H7 (cell line): ENCODE data around the gene PCP2. TPM values are rescaled to one million over a fixed set of nuclear protein-coding genes. Genes with fewer than 3 reads are reported as not detected.
A peak's percentile ranks its signal among the peaks of the same experiment; 100 is the strongest.

Experiments used
- DNase-seq: peaks from one replicate; pipeline ENCODE4 v3.0.0; 2012
- H3K27me3 ChIP-seq: 2 replicates; pipeline ENCODE4 v1.6.0; 2011; ENCODE audit warnings: mild to moderate bottlenecking, low read length; ENCODE audit not compliant: control insufficient read depth, insufficient read depth
- H3K36me3 ChIP-seq: replicated peaks from 2 replicates; pipeline ENCODE4 v1.5.1; 2011; ENCODE audit warnings: low read length; ENCODE audit not compliant: control insufficient read depth, insufficient read depth
- H3K4me3 ChIP-seq: 2 replicates; pipeline ENCODE4 v1.5.1; 2011; ENCODE audit warnings: low read depth, mild to moderate bottlenecking, control low read depth, low read length, moderate library complexity; ENCODE audit not compliant: insufficient read depth
- total RNA-seq: library from RNA; depleted of rRNA; stranded (reverse); fragments of >200 nt; shearing (Covaris generic); gene quantifications from 2 replicates; pipeline ENCODE4 v1.2.3, GENCODE V29; 2014

The PCP2 gene
- total RNA-seq, 1 experiment from 2014 or later: not detected

DNA sequence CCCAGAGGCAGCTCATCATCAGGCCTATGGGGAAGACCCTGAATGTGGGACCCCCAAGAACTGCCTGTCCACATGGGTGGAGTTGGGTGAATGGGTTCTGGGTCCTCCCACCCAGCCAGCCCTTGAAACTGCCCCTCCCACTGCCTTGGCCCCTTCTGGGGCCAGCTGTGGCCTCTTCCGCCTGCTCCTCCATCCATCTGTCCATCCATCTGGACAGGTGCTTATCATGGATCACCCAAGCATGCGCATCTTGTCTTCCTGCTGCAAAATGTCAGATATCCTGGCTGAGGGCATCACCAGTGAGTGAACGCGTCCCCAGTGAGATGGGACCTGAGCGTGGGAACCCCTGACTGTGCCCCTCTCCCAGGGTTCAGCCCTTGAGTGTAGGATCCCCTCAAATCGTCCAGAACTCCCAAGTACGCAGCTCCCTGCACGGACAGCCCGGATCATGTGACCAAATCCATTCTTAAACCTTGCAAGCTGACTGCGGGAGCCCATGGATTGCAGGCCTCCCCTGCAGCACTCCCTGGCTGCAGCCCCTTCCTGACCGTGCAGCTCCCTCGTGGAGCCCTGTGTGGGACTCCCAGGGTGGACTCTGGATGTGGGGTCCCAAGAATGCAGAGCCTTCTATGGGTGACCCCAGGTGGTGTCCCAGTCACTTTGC is 5.4 kb upstream of the PCP2 start:
- DNase-seq: no peak
- no peak overlapping the region for H3K4me3 ChIP-seq
- peaks cover 19% of the 10 kb centered on the region for H3K27me3 ChIP-seq
- peaks cover 3% of the 10 kb centered on the region for H3K36me3 ChIP-seq

DNA sequence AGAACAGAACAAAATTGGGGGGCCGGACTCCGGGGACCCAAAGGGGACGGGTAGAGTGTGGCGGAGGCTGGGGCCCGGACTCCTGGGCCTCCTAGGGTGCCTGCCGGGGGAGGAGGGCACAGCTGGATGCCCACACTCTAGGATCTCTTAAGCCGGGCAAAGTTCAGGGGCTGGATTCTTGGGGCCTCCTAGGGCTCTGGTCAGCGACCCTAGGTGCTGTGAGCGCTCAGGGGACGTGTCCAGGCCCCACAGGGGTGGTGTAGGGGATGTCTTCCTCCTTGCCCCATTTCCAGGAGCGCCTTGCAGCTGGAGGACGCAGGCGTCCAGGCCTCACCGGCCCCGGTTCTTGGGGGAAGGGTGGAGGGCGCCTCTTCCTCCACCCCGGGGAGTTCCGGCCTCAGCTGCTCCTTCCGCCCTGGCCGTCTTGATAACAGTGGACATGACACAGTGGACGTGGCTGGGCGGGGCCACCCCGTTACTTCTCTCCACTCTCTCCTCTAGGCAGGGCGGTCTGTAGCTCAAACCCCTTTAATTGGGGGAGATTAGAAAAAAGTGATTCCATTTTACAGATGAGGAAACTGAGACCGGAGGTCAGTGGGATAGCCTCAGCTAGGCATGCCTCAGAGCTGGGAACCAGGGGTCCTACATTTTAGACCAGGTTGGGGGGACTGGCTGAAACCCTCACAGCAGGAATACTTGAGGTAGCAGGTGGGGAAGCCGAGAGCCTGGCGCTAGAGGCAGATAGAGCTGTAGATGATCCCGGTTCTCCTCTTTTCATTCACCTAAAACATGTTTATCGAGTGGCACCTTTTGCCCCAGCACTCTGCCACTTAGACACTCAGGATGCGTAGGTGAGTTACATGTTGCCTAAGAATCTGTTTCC is 4.1 kb upstream of the PCP2 start:
- Histone ChIP-seq H3K4me3 (peak overlapping the region; percentile 58), H3K27me3 (peaks cover 19% of the 10 kb centered on the region), H3K36me3 (peaks cover 3% of the 10 kb centered on the region)
- DNase-seq: peak; percentile 81

DNA sequence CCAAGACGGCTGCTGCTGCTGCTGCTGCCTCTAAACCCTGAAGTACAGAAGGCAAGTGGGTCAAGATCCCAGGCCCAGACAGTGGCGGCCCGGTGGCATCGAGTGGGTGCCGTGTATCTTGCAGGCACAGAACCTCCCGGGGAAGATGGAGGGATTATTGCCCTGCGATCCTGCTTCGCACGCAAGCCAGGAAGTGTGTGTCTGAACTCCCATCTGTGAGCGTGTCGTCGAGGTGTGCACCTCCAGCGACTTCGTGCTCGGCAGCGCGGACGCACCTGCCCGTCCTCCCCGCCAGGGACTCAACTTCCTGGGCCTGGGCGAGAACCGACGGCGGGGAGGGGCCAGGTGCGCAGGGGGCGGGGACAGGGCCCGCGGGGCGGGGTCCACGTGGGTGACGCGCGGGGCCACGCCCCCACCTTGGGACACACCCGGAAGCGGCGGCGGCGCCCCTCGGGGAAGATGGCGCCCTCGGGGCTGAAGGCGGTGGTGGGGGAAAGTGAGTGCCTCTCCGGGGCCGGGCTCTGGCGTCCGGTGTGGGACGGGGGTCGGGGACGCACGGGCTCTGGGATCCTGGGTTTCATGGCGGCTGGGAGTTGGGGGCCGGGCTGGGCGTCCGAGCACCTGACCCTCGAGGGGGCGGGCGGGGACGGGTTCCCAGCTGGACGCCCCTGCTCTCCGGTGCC is 3.3 kb upstream of the PCP2 start, which contains the start of gene STXBP2:
STXBP2 (plus strand) TSS at position 420 of the 683 bp plus-strand sequence; CDS start at position 460, 40 bp downstream.
- Histone ChIP-seq H3K4me3 (peak within 1 kb of the TSS; percentile 58), H3K36me3 (peaks cover 3% of the 10 kb centered on the region), H3K27me3 (peaks cover 19% of the 10 kb centered on the region)
- peak; percentile 100 for DNase-seq

DNA sequence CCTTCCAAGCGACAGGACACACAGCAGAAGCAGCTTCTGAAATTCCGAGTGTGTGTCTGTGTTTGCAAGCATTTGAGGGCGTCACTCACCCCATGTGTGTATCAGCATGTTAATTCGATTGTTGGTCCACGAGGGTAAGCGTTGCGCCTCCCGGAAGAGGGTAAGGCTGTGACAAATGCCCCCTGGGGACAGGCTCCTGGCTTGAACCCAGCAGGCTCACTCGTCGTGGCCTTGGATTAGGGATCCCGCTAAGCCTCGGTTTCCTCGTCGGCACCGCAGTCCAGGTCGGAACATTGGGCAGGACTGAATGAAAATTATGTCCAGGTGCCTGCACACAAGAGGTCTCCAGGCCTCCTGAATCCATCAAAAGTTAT is 2.8 kb upstream of the PCP2 start:
- H3K4me3 ChIP-seq: no peak overlapping the region
- peaks cover 3% of the 10 kb centered on the region for H3K36me3 ChIP-seq
- peaks cover 19% of the 10 kb centered on the region for H3K27me3 ChIP-seq
- DNase-seq: no peak

DNA sequence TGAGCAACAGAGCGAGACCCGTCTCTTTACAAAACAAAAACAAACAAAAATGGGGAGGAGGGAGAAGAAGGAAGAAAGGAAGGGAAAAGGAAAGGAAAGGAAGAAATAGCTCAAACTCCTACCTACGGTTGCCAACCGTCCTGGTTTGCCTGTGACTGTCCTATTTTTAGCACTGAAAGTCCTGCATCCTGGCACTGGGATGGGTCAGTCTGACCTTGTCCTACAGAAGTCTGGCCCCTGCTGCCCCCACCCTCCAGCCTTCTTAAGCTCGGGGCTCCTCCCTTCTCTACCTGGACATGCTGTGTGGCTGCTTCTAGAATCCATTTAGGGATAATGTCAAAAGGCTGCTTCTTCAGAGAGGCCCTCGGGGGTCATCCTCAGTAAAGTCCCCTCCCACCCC is 2.2 kb upstream of the PCP2 start:
- H3K4me3 ChIP-seq: no peak overlapping the region

DNA sequence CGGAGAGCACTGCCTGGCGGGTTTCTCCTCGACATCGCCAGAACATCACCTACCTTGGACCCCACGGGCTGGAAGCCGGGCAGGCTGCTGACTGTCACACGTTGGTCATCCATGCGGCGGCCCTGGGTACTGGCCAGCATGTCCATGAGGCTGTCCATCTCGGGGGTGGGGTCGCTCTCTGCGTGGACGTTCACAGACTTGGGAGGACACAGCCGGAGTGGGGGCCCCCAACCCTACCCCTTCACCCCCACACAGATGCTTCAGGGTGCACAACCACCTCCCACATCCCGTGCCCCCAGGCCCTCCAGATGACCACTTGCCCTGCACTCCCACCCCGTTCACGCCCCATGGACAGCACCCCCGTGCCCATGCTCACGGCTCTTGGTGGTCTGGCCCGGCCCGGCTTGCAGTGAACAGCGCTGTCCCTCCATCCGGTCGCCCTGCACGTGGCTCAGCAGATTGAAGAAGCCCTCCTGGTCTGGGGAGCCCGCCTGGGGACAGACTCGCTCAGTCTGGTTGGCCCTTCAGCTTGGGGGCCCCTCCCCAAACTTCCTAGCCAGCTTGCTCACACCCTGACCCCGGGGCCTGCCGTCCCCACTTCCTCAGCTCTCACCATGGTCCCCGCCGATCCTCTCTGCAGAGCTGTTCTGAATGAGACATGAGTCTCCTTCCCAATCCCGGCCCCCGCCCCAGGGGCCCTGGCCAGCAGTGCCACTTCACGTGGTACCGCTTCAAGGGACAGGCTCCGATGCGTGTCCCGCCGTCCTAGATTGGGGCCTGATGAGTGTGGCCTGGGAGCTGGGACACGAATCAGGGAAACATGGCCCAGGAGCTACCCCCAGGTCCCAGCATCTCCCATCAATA is 947 bp downstream of the PCP2 start:
- DNase-seq: no peak
- Histone ChIP-seq H3K4me3 (no peak overlapping the region), H3K27me3 (peaks cover 19% of the 10 kb centered on the region), H3K36me3 (no peaks in the 10 kb centered on the region; the same call in 1 of the 2 replicates)

More for the DNA sequence above, 2.2 kb upstream of the PCP2 start:
- no peak for DNase-seq
- Histone ChIP-seq H3K36me3 (peaks cover 3% of the 10 kb centered on the region), H3K27me3 (peaks cover 19% of the 10 kb centered on the region)

DNA sequence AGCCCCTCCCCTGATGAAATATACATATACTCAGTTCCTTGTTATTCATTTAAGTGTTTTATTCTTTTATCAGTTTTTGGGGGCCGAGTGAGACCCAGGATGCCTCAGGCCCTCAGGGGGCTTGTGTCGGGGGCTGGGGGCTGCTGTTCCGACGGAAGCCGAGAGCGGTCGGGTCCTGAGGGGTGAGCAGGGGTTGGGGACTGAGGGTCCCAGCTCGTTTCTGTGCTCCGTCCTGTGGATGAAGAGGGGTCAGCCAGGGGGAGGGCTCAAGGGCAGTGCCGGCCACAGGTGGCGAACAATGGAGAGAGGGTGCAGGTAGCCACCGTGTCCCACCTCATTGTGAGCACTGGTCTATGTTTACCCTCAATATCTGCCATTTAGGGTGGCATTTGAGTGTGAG is 1.9 kb downstream of the PCP2 start:
- no peak for DNase-seq
- Histone ChIP-seq H3K36me3 (peaks cover 3% of the 10 kb centered on the region), H3K4me3 (no peak overlapping the region), H3K27me3 (peaks cover 18% of the 10 kb centered on the region)

DNA sequence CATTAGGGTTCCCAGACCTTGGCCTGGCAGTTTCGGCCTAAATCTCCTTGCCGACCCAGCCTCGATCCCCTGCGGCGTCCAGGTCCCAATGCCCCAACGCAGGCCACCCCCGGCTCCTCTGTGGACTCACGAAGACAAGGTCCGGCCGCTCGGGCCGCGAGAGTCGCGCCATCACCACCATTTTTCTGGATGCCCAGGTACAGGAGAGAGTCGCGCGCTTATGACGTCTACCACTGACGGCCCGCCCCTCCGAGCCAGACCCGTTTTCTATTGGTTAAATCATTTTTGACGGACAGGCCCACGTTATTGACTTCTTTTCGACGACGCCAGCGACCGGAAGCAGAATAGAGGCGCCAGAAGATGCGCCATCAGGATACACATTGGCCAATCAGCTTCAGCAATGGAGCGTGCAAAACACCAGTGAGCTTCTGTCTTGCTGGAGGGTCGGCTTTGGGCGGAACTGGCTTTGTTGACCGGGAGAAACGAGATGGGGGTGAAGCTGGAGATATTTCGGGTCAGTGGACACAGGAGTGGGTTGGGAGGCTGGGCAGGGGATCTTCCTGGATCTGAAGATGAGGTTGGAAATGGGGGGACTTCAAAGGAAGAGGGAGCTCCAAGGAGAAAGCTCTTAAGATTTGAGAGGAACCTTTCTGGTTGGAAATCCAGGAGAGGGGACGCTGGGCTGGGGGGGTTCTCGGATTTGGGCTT is 4.0 kb downstream of the PCP2 start, which contains the start of the genes PET100 and XAB2:
PET100 (plus strand) TSS at position 447 of the 708 bp plus-strand sequence; CDS start at position 488, 41 bp downstream.
XAB2 (minus strand) TSS at position 199 of the 708 bp plus-strand sequence; CDS start at position 181, 18 bp downstream.
- Histone ChIP-seq H3K4me3 (peak within 1 kb of the TSS; percentile 95), H3K36me3 (peaks cover 4% of the 10 kb centered on the region), H3K27me3 (no peaks in the 10 kb centered on the region; the same call in 1 of the 2 replicates)
- peak; percentile 99 for DNase-seq

DNA sequence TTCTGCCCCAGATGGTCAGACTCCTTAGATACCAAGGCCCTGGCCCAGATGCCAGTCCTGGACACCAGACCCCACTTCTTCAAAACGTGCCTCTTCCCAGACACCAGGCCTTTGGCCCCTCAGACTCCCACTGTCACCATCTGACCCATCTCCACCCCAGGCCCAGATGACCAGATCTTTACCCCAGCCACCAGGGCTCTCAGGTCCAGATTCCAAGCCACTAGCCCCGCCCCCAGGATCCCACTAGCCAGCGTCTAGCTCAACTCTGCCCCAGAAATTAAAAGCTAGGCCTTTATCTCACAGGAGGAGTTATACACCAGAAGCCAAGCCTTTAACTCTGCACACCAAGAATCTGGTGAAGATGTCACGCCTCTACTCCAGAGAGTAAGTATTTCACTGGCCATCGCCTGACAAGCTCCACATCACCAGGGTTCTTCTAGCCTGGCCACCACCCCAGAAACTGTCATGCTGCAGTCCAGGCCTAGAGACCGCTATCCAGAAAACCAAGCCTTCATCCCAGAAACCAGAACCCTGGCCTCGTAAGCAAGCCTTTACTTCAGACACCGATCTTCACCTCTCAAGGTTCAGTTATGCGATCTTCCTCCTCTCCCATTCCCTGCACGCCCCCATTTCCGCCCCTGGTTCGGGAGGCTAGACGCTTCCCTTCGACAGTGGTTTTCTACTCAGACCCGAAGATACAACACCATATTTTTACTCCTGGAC is 4.8 kb downstream of the PCP2 start:
- Histone ChIP-seq H3K27me3 (no peaks in the 10 kb centered on the region; the same call in 1 of the 2 replicates), H3K4me3 (peak overlapping the region; percentile 95)
- no peak for DNase-seq

DNA sequence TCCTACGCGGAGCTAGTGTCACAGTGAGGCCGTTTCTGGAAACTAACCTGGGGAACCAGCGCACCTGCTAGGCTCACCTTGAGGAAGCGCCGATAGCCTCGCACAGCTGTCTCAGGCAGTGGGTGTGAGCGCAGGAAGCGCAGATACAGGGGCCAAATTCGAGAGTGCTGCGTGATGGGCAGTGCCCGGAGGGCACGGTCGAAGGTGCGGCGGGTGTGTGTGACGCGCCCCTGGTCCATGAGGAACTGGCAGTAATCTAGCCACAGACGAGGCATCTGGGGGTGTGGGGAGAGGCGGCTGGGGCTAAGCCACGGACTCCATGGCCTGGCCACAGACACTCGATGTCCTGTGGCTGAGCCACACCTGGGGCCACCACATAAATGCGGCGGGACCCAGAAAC is 6.4 kb downstream of the PCP2 start:
- H3K36me3 ChIP-seq: peaks cover 8% of the 10 kb centered on the region
- no peak for DNase-seq
- no peak overlapping the region for H3K4me3 ChIP-seq
- H3K27me3 ChIP-seq: no peaks in the 10 kb centered on the region

More for the DNA sequence above, 4.8 kb downstream of the PCP2 start:
- H3K36me3 ChIP-seq: peaks cover 4% of the 10 kb centered on the region

DNA sequence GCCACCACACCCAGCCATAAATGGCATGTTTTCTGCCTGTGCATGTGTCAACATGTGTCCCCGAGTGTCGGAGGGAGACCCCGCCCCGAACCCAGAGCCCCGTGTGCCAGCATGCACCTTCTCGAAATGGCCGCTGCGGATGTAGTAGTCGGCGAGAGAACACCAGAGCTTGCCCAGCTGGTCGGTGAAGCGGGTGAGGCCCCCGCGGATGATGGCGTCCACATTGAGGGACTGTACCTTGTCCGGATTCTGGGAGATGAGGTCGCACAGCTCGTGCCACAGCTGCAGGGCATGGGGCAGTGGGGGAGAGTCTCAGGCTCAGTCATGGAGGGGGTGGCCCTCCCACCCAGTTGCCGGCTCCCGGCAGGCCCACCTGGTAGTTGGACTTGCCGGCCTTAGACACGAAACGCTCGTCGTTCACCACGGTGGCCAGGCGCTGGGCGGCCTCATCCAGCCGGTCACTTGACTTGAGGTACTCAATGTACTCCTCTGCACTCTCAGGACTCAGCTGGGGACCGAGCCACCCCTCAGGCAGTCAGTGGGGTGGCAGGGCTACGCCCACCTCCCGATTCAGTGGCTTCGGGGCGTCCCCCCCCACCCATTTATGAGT is 7.7 kb downstream of the PCP2 start:
- Histone ChIP-seq H3K27me3 (no peaks in the 10 kb centered on the region), H3K36me3 (peaks cover 10% of the 10 kb centered on the region), H3K4me3 (no peak overlapping the region)
- no peak for DNase-seq

DNA sequence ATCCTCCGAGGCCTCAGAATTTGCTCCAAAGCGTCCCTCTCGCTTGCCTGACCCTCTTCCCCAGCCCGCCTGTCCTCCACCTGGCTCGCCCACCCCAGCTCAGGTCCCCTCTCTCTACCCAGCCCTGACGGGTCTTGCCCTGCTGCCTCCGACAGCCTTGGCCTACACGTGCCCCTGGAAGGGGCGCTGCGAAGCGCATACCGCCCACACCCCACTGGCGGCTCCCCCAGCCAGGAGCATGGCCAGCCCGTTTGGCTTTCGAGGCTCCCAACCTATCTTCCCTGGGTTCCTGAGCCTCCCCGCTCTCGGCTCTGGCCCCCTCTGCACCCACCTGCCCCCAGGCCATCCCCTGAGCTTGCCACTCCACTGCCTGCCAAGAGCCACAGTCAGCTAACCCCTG is 8.7 kb downstream of the PCP2 start:
- DNase-seq: no peak
- no peaks in the 10 kb centered on the region for H3K27me3 ChIP-seq
- H3K4me3 ChIP-seq: no peak overlapping the region

More for the DNA sequence above, 8.7 kb downstream of the PCP2 start:
- H3K36me3 ChIP-seq: peaks cover 12% of the 10 kb centered on the region
